SK-N-SH (cell line): Measurements from ENCODE around the gene DIO3.

Experiments
- CHD2 ChIP-seq: fragments of 150-350 bp; IDR thresholded peaks from 2 replicates; pipeline ENCODE4 v1.6.1; 2018; ENCODE audit warnings: low read length; ENCODE audit not compliant: partially characterized antibody
- CTCF ChIP-seq: fragments of 200-600 bp; sonication (generic); IDR thresholded peaks from 2 replicates; pipeline ENCODE4 v1.6.1; 2017; ENCODE audit warnings: antibody characterized with exemption, mild to moderate bottlenecking, moderate library complexity
- GATA2 ChIP-seq: sonication (generic); formaldehyde crosslinking; IDR thresholded peaks from 2 replicates; pipeline ENCODE4 v1.5.0; 2020; ENCODE audit warnings: mild to moderate bottlenecking, missing genetic modification reagents
- PBX3 ChIP-seq: IDR thresholded peaks from 2 replicates; pipeline ENCODE4; 2012
- USF2 ChIP-seq: fragments of 150-350 bp; IDR thresholded peaks from 2 replicates; pipeline ENCODE4 v1.6.1; 2017; ENCODE audit warnings: antibody characterized with exemption, low read length, low read depth, borderline replicate concordance
- YY1 ChIP-seq: IDR thresholded peaks from 2 replicates; pipeline ENCODE4 v1.4.0; 2012; ENCODE audit warnings: low read depth, mild to moderate bottlenecking

- TF ChIP-seq CTCF (no peak), USF2 (no peak), GATA2 (no peak), YY1 (no peak), CHD2 (no peak), PBX3 (no peak)
Observed at GRCh38 chr14:101588286-101588975, 27.1 kb downstream of the DIO3 start.
